ENCODE data around the gene ACP6.

Gene ACP6

GRCh38 chr1:147673406-147673805 is 3.1 kb upstream of the ACP6 start:
- peaks cover 14% of the 10 kb centered on the region for H3K4me1 Mint-ChIP-seq (ENCODE audit: low read depth)
- H3K27me3 Mint-ChIP-seq: peaks cover 2% of the 10 kb centered on the region
- peaks cover 10% of the 10 kb centered on the region for H3K9me3 Mint-ChIP-seq
- no peak overlapping the region for H3K27ac Mint-ChIP-seq
- no peak for DNase-seq
- peaks cover 11% of the 10 kb centered on the region for H3K36me3 Mint-ChIP-seq (ENCODE audit: low read depth)
- H3K4me3 Mint-ChIP-seq: no peak overlapping the region

- Mint-ChIP-seq H3K9me3 (no peaks in the 10 kb centered on the region), H3K27me3 (peaks cover 2% of the 10 kb centered on the region), H3K4me1 (ENCODE audit: low read depth) (peaks cover 24% of the 10 kb centered on the region), H3K27ac (peak overlapping the region; percentile 88), H3K36me3 (ENCODE audit: low read depth) (peaks cover 11% of the 10 kb centered on the region), H3K4me3 (peak overlapping the region; percentile 89)
- DNase-seq: peak; percentile 77
Observed at GRCh38 chr1:147669469-147670318, 630 bp downstream of the ACP6 start.

- no peak overlapping the region for H3K4me3 Mint-ChIP-seq
Observed at GRCh38 chr1:147665521-147665920, 4.8 kb downstream of the ACP6 start.

GRCh38 chr1:147664206-147664605 is 6.1 kb downstream of the ACP6 start:
- H3K27ac Mint-ChIP-seq: no peak overlapping the region
- no peaks in the 10 kb centered on the region for H3K9me3 Mint-ChIP-seq
- H3K36me3 Mint-ChIP-seq (ENCODE audit: low read depth): peaks cover 3% of the 10 kb centered on the region
- no peaks in the 10 kb centered on the region for H3K27me3 Mint-ChIP-seq
- H3K4me3 Mint-ChIP-seq: no peak overlapping the region
- DNase-seq: no peak
- H3K4me1 Mint-ChIP-seq (ENCODE audit: low read depth): peaks cover 27% of the 10 kb centered on the region

More at GRCh38 chr1:147665521-147665920, 4.8 kb downstream of the ACP6 start:
- no peaks in the 10 kb centered on the region for H3K9me3 Mint-ChIP-seq
- H3K36me3 Mint-ChIP-seq (ENCODE audit: low read depth): peaks cover 11% of the 10 kb centered on the region
- no peaks in the 10 kb centered on the region for H3K27me3 Mint-ChIP-seq
- H3K27ac Mint-ChIP-seq: no peak overlapping the region
- H3K4me1 Mint-ChIP-seq (ENCODE audit: low read depth): peaks cover 29% of the 10 kb centered on the region
- DNase-seq: no peak

- Mint-ChIP-seq H3K27me3 (no peaks in the 10 kb centered on the region), H3K4me3 (no peak overlapping the region), H3K27ac (no peak overlapping the region)
Observed at GRCh38 chr1:147654511-147654910, 15.8 kb downstream of the ACP6 start.

GRCh38 chr1:147652306-147652705 is 18.0 kb downstream of the ACP6 start:
- DNase-seq: no peak
- peaks cover 62% of the 10 kb centered on the region for H3K36me3 Mint-ChIP-seq (ENCODE audit: low read depth)

More at GRCh38 chr1:147654511-147654910, 15.8 kb downstream of the ACP6 start:
- no peak for DNase-seq
- H3K4me1 Mint-ChIP-seq (ENCODE audit: low read depth): no peaks in the 10 kb centered on the region
- no peaks in the 10 kb centered on the region for H3K9me3 Mint-ChIP-seq
- peaks cover 66% of the 10 kb centered on the region for H3K36me3 Mint-ChIP-seq (ENCODE audit: low read depth)

GRCh38 chr1:147651466-147651865 is 18.9 kb downstream of the ACP6 start:
- Mint-ChIP-seq H3K27me3 (no peaks in the 10 kb centered on the region), H3K27ac (no peak overlapping the region), H3K36me3 (ENCODE audit: low read depth) (peaks cover 62% of the 10 kb centered on the region)

More at GRCh38 chr1:147652306-147652705, 18.0 kb downstream of the ACP6 start:
- Mint-ChIP-seq H3K27ac (no peak overlapping the region), H3K4me1 (ENCODE audit: low read depth) (peaks cover 20% of the 10 kb centered on the region), H3K27me3 (no peaks in the 10 kb centered on the region), H3K4me3 (no peak overlapping the region), H3K9me3 (no peaks in the 10 kb centered on the region)

GRCh38 chr1:147648933-147649332 is 21.4 kb downstream of the ACP6 start:
- Mint-ChIP-seq H3K4me1 (ENCODE audit: low read depth) (peaks cover 49% of the 10 kb centered on the region), H3K27me3 (no peaks in the 10 kb centered on the region), H3K4me3 (no peak overlapping the region), H3K36me3 (ENCODE audit: low read depth) (peaks cover 49% of the 10 kb centered on the region), H3K9me3 (no peaks in the 10 kb centered on the region), H3K27ac (no peak overlapping the region)
- DNase-seq: no peak

More at GRCh38 chr1:147651466-147651865, 18.9 kb downstream of the ACP6 start:
- no peak for DNase-seq
- H3K9me3 Mint-ChIP-seq: no peaks in the 10 kb centered on the region
- H3K4me3 Mint-ChIP-seq: no peak overlapping the region
- H3K4me1 Mint-ChIP-seq (ENCODE audit: low read depth): peaks cover 28% of the 10 kb centered on the region

GRCh38 chr1:147647796-147648633 is 22.3 kb downstream of the ACP6 start:
- Mint-ChIP-seq H3K4me1 (ENCODE audit: low read depth) (peaks cover 51% of the 10 kb centered on the region), H3K4me3 (peak overlapping the region; percentile 8), H3K36me3 (ENCODE audit: low read depth) (peaks cover 44% of the 10 kb centered on the region), H3K9me3 (no peaks in the 10 kb centered on the region), H3K27ac (peak overlapping the region; percentile 77), H3K27me3 (no peaks in the 10 kb centered on the region)
- peak; percentile 36 for DNase-seq

GRCh38 chr1:147643974-147644373 is 26.4 kb downstream of the ACP6 start:
- H3K4me1 Mint-ChIP-seq (ENCODE audit: low read depth): peaks cover 61% of the 10 kb centered on the region
- H3K27ac Mint-ChIP-seq: no peak overlapping the region
- no peak for DNase-seq
- no peaks in the 10 kb centered on the region for H3K27me3 Mint-ChIP-seq
- no peaks in the 10 kb centered on the region for H3K9me3 Mint-ChIP-seq
- no peak overlapping the region for H3K4me3 Mint-ChIP-seq
- H3K36me3 Mint-ChIP-seq (ENCODE audit: low read depth): peaks cover 16% of the 10 kb centered on the region

GRCh38 chr1:147641695-147642592 is 28.4 kb downstream of the ACP6 start:
- H3K9me3 Mint-ChIP-seq: no peaks in the 10 kb centered on the region
- no peak overlapping the region for H3K27ac Mint-ChIP-seq
- peaks cover 41% of the 10 kb centered on the region for H3K4me1 Mint-ChIP-seq (ENCODE audit: low read depth)
- peaks cover 8% of the 10 kb centered on the region for H3K36me3 Mint-ChIP-seq (ENCODE audit: low read depth)
- no peak for DNase-seq
- H3K27me3 Mint-ChIP-seq: no peaks in the 10 kb centered on the region
- no peak overlapping the region for H3K4me3 Mint-ChIP-seq

- Mint-ChIP-seq H3K9me3 (no peaks in the 10 kb centered on the region), H3K36me3 (ENCODE audit: low read depth) (peaks cover 8% of the 10 kb centered on the region), H3K27me3 (no peaks in the 10 kb centered on the region), H3K4me3 (no peak overlapping the region), H3K27ac (no peak overlapping the region), H3K4me1 (ENCODE audit: low read depth) (peaks cover 34% of the 10 kb centered on the region)
- no peak for DNase-seq
Observed at GRCh38 chr1:147641291-147641690, 29.0 kb downstream of the ACP6 start.

- peak overlapping the region; percentile 1 for H3K27ac Mint-ChIP-seq
- H3K27me3 Mint-ChIP-seq: no peaks in the 10 kb centered on the region
- no peak overlapping the region for H3K4me3 Mint-ChIP-seq
- peaks cover 8% of the 10 kb centered on the region for H3K36me3 Mint-ChIP-seq (ENCODE audit: low read depth)
- H3K4me1 Mint-ChIP-seq (ENCODE audit: low read depth): peaks cover 28% of the 10 kb centered on the region
- no peaks in the 10 kb centered on the region for H3K9me3 Mint-ChIP-seq
- DNase-seq: peak; percentile 80
Observed at GRCh38 chr1:147640553-147641165, 29.7 kb downstream of the ACP6 start.

Measured in activated T-cell treated with anti-CD3 and anti-CD28 coated beads, Interleukin-2, amount 50 U/mL, for 24 hours (primary cell).